Stomach smooth muscle (tissue), 2 donors: ENCODE results near the gene RGS9BP.

ENCODE experiments used
- H3K27ac ChIP-seq: one replicate; pipeline ENCODE4 v1.7.0; 2013; ENCODE audit warnings: mild to moderate bottlenecking, low read length, inconsistent platforms
- H3K27me3 ChIP-seq, 2 donors: one replicate each; pipeline ENCODE4 v1.7.0; 2013; ENCODE audit warnings: low read length in 2 of 2; ENCODE audit not compliant: insufficient read depth in 2 of 2, control insufficient read depth in 1 of 2
- H3K36me3 ChIP-seq, 2 donors: one replicate each; pipeline ENCODE4 v1.7.0; 2013; ENCODE audit warnings: low read length in 2 of 2; ENCODE audit not compliant: control insufficient read depth in 2 of 2, insufficient read depth in 2 of 2
- H3K4me1 ChIP-seq: one replicate; pipeline ENCODE4 v1.7.0; 2013; ENCODE audit warnings: low read length; ENCODE audit not compliant: control insufficient read depth, insufficient read depth
- H3K4me3 ChIP-seq, 2 donors: one replicate each; pipeline ENCODE4 v1.7.0; 2013; ENCODE audit warnings: low read length in 2 of 2
- H3K9ac ChIP-seq, 2 donors: one replicate each; pipeline ENCODE4 v1.7.0; 2013; ENCODE audit warnings: low read length in 2 of 2, mild to moderate bottlenecking in 1 of 2
- H3K9me3 ChIP-seq, 2 donors: one replicate each; pipeline ENCODE4 v1.7.0; 2013; ENCODE audit warnings: low read length in 2 of 2; ENCODE audit not compliant: control insufficient read depth in 2 of 2
- donor health status: healthy.
- donor health status: Pancreatic carcinoma.

RGS9BP gene

GRCh38 chr19:32719611-32720059 is 44.0 kb downstream of the RGS9BP start, which contains the start of gene TDRD12:
Gene TDRD12, plus strand, starts transcription at chr19:32719767. Its CDS starts 306 bp downstream, at chr19:32720073.
- no peaks in the 10 kb centered on the region for H3K27me3 ChIP-seq
- peaks cover 3% of the 10 kb centered on the region in 2 donors for H3K36me3 ChIP-seq
- no peak within 1 kb of the TSS for H3K4me3 ChIP-seq
- no peaks in the 10 kb centered on the region for H3K9me3 ChIP-seq
- no peak within 1 kb of the TSS for H3K27ac ChIP-seq
- H3K4me1 ChIP-seq = no peaks in the 10 kb centered on the region
- no peak within 1 kb of the TSS for H3K9ac ChIP-seq

- Histone ChIP-seq H3K4me3 (no peak overlapping the region), H3K27ac (no peak overlapping the region), H3K36me3 (no peaks in the 10 kb centered on the region), H3K27me3 (no peaks in the 10 kb centered on the region), H3K4me1 (no peaks in the 10 kb centered on the region), H3K9ac (no peak overlapping the region), H3K9me3 (no peaks in the 10 kb centered on the region)
These were observed 44.7 kb downstream of the RGS9BP start for GRCh38 chr19:32720216-32720935.

- no peak overlapping the region for H3K27ac ChIP-seq
These were observed 45.2 kb downstream of the RGS9BP start for GRCh38 chr19:32720936-32721250.

More at GRCh38 chr19:32720936-32721250, 45.2 kb downstream of the RGS9BP start:
- no peaks in the 10 kb centered on the region for H3K27me3 ChIP-seq
- no peaks in the 10 kb centered on the region for H3K4me1 ChIP-seq
- no peak overlapping the region for H3K9ac ChIP-seq
- no peak overlapping the region for H3K4me3 ChIP-seq
- H3K36me3 ChIP-seq = no peaks in the 10 kb centered on the region
- no peaks in the 10 kb centered on the region for H3K9me3 ChIP-seq
